Stimulated activated CD4-positive, alpha-beta T cell treated with anti-CD3 and anti-CD28 coated beads, Interleukin-1b, Interleukin-23, amount 100 ng/mL, for 1 hour (primary cell): ENCODE measurements around the gene MCF2L2.
"Not testable (repeated sequence)": the region's sequence is repeated elsewhere in the genome, so short reads cannot be mapped to it uniquely, and the experiment has no call there.

Experiments used
- DNase-seq, 2 donors: peaks; one replicate each; pipeline ENCODE4 v3.0.0-alpha.2; 2020; ENCODE audit warnings: low read depth in 2 of 2

Gene MCF2L2

GRCh38 chr3:183239046-183239445 lies 189.4 kb downstream of the MCF2L2 start:
- DNase-seq, result no peak

DNA sequence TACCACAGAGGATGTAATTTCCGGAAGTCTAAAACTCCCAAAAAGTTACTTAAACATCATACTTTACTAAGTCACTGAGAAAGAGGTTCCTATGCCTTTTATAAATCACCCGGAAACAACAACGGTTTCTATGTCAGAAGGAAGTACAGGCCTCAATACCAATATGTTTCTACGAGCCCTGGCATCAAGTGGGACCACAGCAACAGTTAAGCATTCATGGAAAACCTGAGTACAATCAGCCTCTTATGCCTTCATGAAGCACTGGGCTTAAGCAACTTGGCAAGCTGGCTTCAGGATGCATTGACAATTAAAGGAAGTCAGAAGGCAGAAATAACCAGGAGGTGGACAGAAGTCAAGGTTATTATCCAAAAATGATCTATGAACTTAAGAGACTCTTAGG lies 194.5 kb downstream of the MCF2L2 start:
- no peak for DNase-seq

- DNase-seq, result no peak
Observed at GRCh38 chr3:183230826-183231225, 197.6 kb downstream of the MCF2L2 start.

DNA sequence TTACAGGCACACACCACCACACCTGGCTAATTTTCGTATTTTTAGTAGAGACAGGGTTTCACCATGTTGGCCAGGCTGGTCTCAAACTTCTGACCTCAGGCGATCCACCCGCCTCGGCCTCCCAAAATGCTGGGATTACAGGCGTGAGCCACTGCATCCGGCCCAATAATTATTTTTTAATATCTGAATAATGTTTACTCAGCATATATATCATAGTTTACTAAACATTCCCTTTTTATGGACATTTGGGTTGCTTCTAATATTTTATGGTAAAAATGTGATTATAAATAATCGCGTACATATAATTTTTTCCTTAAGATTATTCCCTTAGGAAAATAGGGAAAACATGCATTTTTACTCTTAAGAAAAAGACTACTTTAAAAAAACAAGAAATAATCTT lies 198.2 kb downstream of the MCF2L2 start:
- DNase-seq, result not testable (repeated sequence)

DNA sequence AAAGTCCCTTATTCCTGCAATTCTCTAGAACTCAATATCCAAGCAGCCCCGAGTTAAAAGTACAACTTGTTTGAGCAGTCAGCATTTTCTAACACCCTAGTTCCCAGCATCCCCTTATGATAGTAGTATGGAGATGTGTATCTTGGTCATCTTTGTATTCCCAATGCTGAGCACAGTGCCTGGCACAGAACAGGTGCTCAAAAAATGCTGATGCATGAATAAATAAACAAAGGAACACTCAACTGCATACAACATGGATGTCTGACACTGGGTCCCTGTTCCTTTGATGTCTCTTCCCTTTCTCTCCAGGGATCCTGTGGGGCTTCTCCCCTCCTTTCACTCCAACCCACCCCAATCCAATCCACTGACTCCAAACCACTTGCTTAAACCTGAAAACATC lies 199.2 kb downstream of the MCF2L2 start:
- no peak for DNase-seq

GRCh38 chr3:183227586-183227985 lies 200.8 kb downstream of the MCF2L2 start:
- no peak for DNase-seq

- no peak for DNase-seq
Observed at GRCh38 chr3:183226333-183226890, 202.0 kb downstream of the MCF2L2 start.

DNA sequence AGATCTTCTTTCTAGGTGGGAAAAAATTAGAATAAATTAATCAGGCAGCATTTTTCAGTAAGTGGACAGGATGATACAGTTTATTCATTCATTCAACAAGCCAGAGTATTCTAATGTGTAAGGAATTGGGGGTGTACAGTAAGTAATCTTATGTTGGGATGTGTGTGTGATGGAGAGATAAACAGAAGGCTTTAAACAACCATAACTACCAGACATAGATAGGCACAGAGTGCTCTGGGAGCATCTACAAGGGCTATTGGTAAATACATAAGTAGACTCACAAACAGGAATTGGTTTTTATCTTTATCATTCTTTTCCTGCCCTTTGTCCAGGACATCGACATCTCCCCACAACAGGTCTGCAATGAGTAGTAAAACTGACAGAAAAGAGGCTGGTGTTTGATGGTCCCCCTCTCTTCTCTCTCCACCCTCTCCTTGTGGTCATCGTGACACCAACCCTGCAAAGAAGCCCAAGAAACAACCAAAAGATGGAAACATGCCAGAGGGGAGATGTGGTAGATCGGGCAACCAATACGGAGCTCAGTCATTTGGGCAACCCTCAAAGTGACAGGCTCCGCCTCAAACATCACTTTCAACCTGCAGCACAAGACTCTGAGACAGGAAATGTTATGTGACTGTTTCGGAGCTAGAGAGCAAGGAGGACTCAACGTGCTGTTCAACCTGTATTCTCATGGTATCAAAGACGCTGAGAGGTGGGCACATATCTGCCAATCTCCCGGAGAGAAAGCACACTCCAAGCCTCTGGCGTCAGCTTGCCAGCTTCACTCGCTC lies 204.0 kb downstream of the MCF2L2 start:
- no peak for DNase-seq

GRCh38 chr3:183222631-183223235 lies 205.7 kb downstream of the MCF2L2 start:
- no peak for DNase-seq

DNA sequence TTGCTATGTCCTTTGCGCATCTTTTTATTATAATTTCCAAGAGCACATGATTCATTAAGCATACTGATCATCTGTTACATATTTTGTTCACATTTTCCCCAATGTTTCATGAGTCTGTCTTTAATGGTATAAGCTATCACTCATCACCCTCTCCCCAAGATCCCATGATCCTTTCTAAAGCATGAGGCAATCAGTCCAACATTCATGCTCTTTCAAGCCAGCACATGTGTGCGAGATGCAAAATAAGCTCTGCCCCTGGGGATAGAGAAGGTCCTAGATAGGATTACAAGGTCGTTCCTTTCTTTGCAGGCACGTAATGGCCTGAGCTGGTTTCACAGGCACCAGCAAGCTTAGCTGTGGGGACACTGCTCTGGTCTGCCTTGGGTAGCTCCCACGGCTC lies 207.6 kb downstream of the MCF2L2 start:
- no peak for DNase-seq

DNA sequence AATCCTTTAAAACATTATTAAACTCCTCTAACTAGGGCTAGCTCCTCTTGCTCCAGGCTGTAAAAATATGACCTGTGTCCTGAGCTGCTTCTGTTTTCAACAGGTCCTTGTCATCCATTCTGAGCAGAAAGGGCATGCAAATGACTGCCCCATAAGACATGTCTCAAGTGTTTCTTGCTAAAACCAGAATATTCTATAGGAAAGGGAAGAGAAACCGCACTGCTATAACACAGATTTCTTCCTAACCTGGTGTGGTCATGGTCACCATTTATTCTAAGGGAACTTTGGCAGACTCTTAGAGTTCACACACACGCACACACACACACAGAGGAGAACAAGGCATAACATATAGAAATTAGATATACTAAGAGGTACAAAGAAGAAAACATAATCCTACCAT lies 209.6 kb downstream of the MCF2L2 start:
- DNase-seq, result no peak

GRCh38 chr3:183217548-183218332 lies 210.7 kb downstream of the MCF2L2 start:
- DNase-seq, result no peak

GRCh38 chr3:183215591-183216202 lies 212.7 kb downstream of the MCF2L2 start:
- no peak for DNase-seq

GRCh38 chr3:183214277-183214612 lies 214.2 kb downstream of the MCF2L2 start:
- no peak for DNase-seq

DNA sequence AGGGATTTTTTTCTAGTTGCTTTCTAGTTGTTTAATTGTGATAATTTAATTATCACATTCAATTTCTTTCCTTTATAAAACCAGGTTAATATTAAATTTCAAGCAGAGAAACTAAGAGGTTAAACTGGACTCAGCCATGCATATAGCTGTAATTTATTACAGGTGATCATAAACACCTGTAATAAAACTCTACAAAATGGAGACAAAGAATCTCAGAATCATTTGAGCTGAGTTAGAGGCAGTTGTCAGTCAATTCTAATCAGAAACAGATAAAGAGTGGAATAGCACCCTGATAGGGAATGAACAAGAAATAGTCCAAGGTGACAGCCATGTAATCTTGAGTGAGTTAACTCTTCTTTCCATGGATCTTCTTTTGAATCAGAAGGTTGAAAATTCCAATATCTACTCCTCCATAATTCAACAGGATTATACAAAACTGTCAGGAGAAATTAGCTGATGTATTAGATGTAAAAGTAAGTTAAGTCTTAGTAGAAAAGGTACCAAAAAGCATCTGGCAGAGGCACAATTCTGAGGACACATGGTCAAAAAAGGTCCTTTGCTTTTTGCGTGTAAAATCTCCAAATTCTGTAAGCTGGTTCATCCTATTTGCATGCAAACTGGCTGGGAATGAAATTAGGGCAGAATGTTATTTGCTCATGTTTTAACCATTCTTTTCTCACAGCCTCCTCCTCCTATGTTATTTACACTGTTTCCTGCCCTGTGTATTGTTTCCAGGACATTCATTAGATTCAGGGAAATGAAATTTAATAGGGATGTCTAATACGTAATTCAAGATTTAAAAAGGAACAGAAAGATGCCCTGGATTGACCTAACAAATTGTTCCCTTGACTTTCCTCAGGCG lies 214.8 kb downstream of the MCF2L2 start:
- no peak for DNase-seq

- no peak for DNase-seq
Observed at GRCh38 chr3:183212565-183212964, 215.9 kb downstream of the MCF2L2 start.

GRCh38 chr3:183212096-183212495 lies 216.3 kb downstream of the MCF2L2 start:
- no peak for DNase-seq

GRCh38 chr3:183211352-183211751 lies 217.1 kb downstream of the MCF2L2 start:
- DNase-seq, result no peak

GRCh38 chr3:183210862-183211341 lies 217.5 kb downstream of the MCF2L2 start:
- DNase-seq, result peak in 1 of 2 donors; percentile 21

GRCh38 chr3:183210341-183210740 lies 218.1 kb downstream of the MCF2L2 start:
- DNase-seq, result no peak

DNA sequence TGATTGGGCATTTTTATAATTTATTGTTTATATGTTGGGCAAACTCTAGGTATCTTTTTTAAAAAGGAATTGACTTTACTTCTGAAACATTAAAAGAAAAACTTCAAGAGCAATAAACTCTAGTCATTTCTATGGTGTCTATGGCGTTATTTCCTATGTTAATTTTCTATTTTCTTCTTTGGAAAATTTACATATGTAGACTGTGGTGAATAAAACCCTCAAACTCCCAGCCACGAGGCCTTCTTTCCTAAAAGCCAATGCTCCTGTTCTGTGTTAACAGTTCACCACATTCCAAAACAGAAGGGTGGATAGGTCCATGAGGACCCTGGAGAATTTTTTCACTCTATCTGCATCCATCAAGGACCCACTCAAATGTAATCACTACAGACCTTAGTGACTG lies 219.6 kb downstream of the MCF2L2 start:
- DNase-seq, result no peak
